ENCODE results near the gene FKBP1C. TPM values are rescaled to one million over a fixed set of nuclear protein-coding genes. Genes with fewer than 3 reads are reported as not detected.
"Not testable (repeated sequence)": the region's sequence is repeated elsewhere in the genome, so short reads cannot be mapped to it uniquely, and the experiment has no call there.

FKBP1C gene
- total RNA-seq, 2 experiments from 2014 or later, result 2.2 to 2.7 TPM

- ATAC-seq, CTCF ChIA-PET: not testable (repeated sequence)
Observed at GRCh38 chr6:63227928-63228894, 16.9 kb downstream of the FKBP1C start.

DNA sequence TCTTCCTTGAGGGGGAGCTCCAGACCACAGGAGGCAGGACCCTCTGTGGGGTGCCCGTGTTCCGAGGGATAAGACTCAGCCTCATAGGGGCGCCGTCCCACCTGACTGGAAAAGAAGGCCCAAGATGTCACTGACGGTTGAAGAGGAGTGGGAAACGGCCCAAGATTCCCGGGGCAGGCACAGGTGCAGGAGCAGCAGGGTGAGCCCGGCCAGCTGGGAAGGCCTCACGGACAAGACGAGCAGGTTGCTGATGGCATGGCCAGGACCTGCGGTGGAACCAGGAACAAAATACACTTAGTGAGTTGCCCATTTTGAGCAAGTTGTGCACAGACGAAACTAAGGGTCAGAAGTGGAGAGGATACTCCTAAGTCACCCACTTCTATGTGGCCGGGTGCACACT, 18.8 kb downstream of the FKBP1C start:
- POLR2A ChIA-PET; H3K4me3 Mint-ChIP-seq; DNase-seq; ATAC-seq; H3K9me3 Mint-ChIP-seq (ENCODE audit: insufficient read depth); H3K4me1 Mint-ChIP-seq (ENCODE audit: low read depth); H3K27me3 Mint-ChIP-seq (ENCODE audit: low read depth); H3K36me3 Mint-ChIP-seq (ENCODE audit: low read depth); H3K27ac Mint-ChIP-seq; CTCF ChIA-PET: not testable (repeated sequence)

More at GRCh38 chr6:63227928-63228894, 16.9 kb downstream of the FKBP1C start:
- H3K36me3 Mint-ChIP-seq (ENCODE audit: low read depth); H3K4me3 Mint-ChIP-seq; H3K27me3 Mint-ChIP-seq (ENCODE audit: low read depth); H3K27ac Mint-ChIP-seq; H3K4me1 Mint-ChIP-seq (ENCODE audit: low read depth); POLR2A ChIA-PET; H3K9me3 Mint-ChIP-seq (ENCODE audit: insufficient read depth); DNase-seq: not testable (repeated sequence)

DNA sequence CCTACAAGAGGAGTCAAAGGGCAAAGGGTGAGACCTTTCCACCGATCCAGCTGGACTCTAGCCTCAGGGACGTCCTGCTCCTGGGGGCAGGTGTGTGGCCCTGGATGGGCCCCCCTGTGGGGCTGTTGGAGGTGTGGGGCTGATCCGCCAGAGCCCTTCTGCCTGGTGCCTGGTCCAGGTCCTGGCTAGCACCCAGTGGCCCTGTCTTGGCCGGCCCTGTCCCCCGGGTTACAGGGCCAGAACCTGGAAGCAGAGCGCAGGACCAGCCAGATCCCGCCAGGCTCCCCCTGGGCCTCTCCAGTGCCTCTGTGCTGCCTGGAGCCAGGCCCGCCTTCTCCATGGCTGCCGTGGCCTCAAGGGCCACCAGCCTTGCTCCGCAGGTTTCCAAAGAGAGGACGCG, 19.2 kb downstream of the FKBP1C start:
- H3K36me3 Mint-ChIP-seq (ENCODE audit: low read depth); CTCF ChIA-PET; H3K4me3 Mint-ChIP-seq; H3K4me1 Mint-ChIP-seq (ENCODE audit: low read depth); H3K27me3 Mint-ChIP-seq (ENCODE audit: low read depth); H3K27ac Mint-ChIP-seq; POLR2A ChIA-PET; ATAC-seq; H3K9me3 Mint-ChIP-seq (ENCODE audit: insufficient read depth); DNase-seq: not testable (repeated sequence)

GRCh38 chr6:63236398-63236817, 25.1 kb downstream of the FKBP1C start:
- no peaks in the 10 kb centered on the region for H3K9me3 Mint-ChIP-seq (ENCODE audit: insufficient read depth)
- ATAC-seq, result no peak
- POLR2A ChIA-PET, result no interaction called here
- CTCF ChIA-PET, result no interaction called here
- no peaks in the 10 kb centered on the region for H3K4me1 Mint-ChIP-seq (ENCODE audit: low read depth)
- no peak overlapping the region for H3K27ac Mint-ChIP-seq
- no peak for DNase-seq
- H3K36me3 Mint-ChIP-seq (ENCODE audit: low read depth), result no peaks in the 10 kb centered on the region
- no peak overlapping the region for H3K4me3 Mint-ChIP-seq
- H3K27me3 Mint-ChIP-seq (ENCODE audit: low read depth), result no peaks in the 10 kb centered on the region

DNA sequence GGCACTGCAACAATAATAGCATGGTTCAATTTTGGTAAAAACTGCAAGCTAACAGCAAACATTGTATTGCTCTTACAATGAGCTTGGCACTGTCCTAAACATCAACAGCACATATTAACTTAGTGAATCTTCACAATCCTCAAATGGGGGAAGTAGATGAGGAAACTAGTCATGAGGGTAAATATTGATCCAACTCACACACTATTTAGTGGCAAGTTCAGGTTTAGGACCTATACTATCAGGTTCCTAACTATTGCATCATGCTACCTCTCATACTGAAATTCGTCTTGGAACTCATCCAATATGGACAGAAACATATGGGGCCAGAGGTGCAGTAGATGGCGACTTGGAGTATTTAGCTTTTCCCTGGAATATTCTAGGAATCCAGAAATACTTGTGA, 34.2 kb downstream of the FKBP1C start:
- no peak overlapping the region for H3K4me3 Mint-ChIP-seq
- no peaks in the 10 kb centered on the region for H3K9me3 Mint-ChIP-seq (ENCODE audit: insufficient read depth)
- POLR2A ChIA-PET, result no interaction called here
- DNase-seq (no peak), ATAC-seq (no peak)
- CTCF ChIA-PET, result no interaction called here
- H3K36me3 Mint-ChIP-seq (ENCODE audit: low read depth), result no peaks in the 10 kb centered on the region
- no peaks in the 10 kb centered on the region for H3K4me1 Mint-ChIP-seq (ENCODE audit: low read depth)
- H3K27me3 Mint-ChIP-seq (ENCODE audit: low read depth), result no peaks in the 10 kb centered on the region
- H3K27ac Mint-ChIP-seq, result no peak overlapping the region

GRCh38 chr6:63245909-63246308, 34.6 kb downstream of the FKBP1C start:
- Mint-ChIP-seq H3K9me3 (ENCODE audit: insufficient read depth) (no peaks in the 10 kb centered on the region), H3K4me3 (no peak overlapping the region)
- POLR2A ChIA-PET, result no interaction called here

GRCh38 chr6:63246581-63246980, 35.3 kb downstream of the FKBP1C start:
- ChIA-PET CTCF (no interaction called here), POLR2A (no interaction called here)
- Mint-ChIP-seq H3K4me3 (no peak overlapping the region), H3K27ac (no peak overlapping the region), H3K9me3 (ENCODE audit: insufficient read depth) (no peaks in the 10 kb centered on the region), H3K4me1 (ENCODE audit: low read depth) (no peaks in the 10 kb centered on the region), H3K36me3 (ENCODE audit: low read depth) (no peaks in the 10 kb centered on the region), H3K27me3 (ENCODE audit: low read depth) (no peaks in the 10 kb centered on the region)
- no peak for DNase-seq
- ATAC-seq, result no peak

More at GRCh38 chr6:63245909-63246308, 34.6 kb downstream of the FKBP1C start:
- no peak for ATAC-seq
- H3K4me1 Mint-ChIP-seq (ENCODE audit: low read depth), result no peaks in the 10 kb centered on the region
- no peaks in the 10 kb centered on the region for H3K27me3 Mint-ChIP-seq (ENCODE audit: low read depth)
- DNase-seq, result no peak
- CTCF ChIA-PET, result no interaction called here
- H3K27ac Mint-ChIP-seq, result no peak overlapping the region
- no peaks in the 10 kb centered on the region for H3K36me3 Mint-ChIP-seq (ENCODE audit: low read depth)

DNA sequence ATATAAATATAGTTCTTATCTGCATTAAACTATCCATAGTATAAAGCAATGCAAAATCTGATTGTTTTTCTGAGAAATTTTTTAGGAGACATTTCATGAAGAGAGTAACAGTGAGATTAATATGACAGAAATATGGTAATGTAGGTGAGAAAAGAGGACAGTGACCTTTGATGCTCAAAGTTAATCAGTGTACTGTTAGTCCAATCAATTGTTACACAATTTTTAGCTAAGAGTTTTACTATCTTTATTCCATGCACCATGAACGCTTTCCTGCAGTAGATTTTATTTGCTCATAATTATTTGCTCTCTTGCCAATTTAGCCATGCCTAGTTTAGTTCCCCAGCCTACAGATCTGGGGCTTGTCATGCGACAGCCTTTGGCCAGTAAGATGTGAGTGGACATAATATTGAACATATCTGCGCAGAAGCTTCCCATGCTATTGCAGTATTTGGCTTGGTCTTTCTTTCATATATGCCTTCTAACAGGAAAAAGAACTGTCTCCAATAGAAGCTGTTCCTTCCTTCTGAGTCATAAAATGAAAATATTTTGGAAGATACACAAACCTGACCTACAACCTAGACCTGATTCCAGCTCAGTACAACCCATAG, 38.7 kb downstream of the FKBP1C start:
- Mint-ChIP-seq H3K27ac (no peak overlapping the region), H3K4me3 (no peak overlapping the region), H3K4me1 (ENCODE audit: low read depth) (no peaks in the 10 kb centered on the region), H3K27me3 (ENCODE audit: low read depth) (no peaks in the 10 kb centered on the region), H3K36me3 (ENCODE audit: low read depth) (no peaks in the 10 kb centered on the region), H3K9me3 (ENCODE audit: insufficient read depth) (no peaks in the 10 kb centered on the region)
- ChIA-PET CTCF (no interaction called here), POLR2A (no interaction called here)
- DNase-seq, result no peak
- ATAC-seq, result no peak

DNA sequence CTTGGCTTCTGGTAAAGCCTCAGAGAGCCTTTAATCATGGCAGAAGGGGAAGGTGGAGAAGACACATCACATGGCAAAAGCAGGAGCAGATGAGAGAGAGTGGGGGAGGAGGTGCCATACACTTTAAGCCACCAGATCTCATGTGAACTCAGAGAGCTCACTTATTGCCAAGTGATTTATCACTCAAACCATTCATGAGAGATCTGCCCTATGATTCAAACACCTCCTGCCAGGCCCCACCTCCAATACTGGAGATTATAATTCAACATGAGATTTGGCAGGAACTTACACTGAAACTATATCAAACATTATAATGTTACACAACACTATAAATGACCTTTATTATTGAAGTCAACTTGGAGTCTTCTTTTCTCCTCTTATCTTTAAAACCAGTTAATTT, 47.9 kb downstream of the FKBP1C start:
- ATAC-seq, result no peak
- H3K27ac Mint-ChIP-seq, result no peak overlapping the region
- no peaks in the 10 kb centered on the region for H3K9me3 Mint-ChIP-seq (ENCODE audit: insufficient read depth)
- H3K27me3 Mint-ChIP-seq (ENCODE audit: low read depth), result no peaks in the 10 kb centered on the region
- H3K4me3 Mint-ChIP-seq, result no peak overlapping the region
- no peaks in the 10 kb centered on the region for H3K36me3 Mint-ChIP-seq (ENCODE audit: low read depth)
- CTCF ChIA-PET, result no interaction called here
- DNase-seq, result no peak
- H3K4me1 Mint-ChIP-seq (ENCODE audit: low read depth), result no peaks in the 10 kb centered on the region
- POLR2A ChIA-PET, result no interaction called here

- Mint-ChIP-seq H3K27ac (no peak overlapping the region), H3K4me1 (ENCODE audit: low read depth) (no peaks in the 10 kb centered on the region)
- ATAC-seq, result no peak
Observed at GRCh38 chr6:63261820-63262219, 50.6 kb downstream of the FKBP1C start.

More at GRCh38 chr6:63261820-63262219, 50.6 kb downstream of the FKBP1C start:
- Mint-ChIP-seq H3K9me3 (ENCODE audit: insufficient read depth) (no peaks in the 10 kb centered on the region), H3K4me3 (no peak overlapping the region), H3K27me3 (ENCODE audit: low read depth) (no peaks in the 10 kb centered on the region), H3K36me3 (ENCODE audit: low read depth) (no peaks in the 10 kb centered on the region)
- no peak for DNase-seq
- ChIA-PET POLR2A (no interaction called here), CTCF (no interaction called here)
